HepG2 (cell line): ENCODE data around the gene TRIM8. TPM values are rescaled to one million over a fixed set of nuclear protein-coding genes. Genes with fewer than 3 reads are reported as not detected.

ENCODE experiments used
- GMEB1 ChIP-seq: sonication (generic); formaldehyde crosslinking; IDR thresholded peaks from 2 replicates; pipeline ENCODE4 v1.5.1; 2020; ENCODE audit warnings: missing genetic modification reagents, mild to moderate bottlenecking, borderline replicate concordance
- POLR2AphosphoS5 ChIP-seq: IDR thresholded peaks from 2 replicates; pipeline ENCODE4 v1.6.1; 2012; ENCODE audit warnings: low read depth, low read length
- SMAD3 ChIP-seq: sonication (generic); formaldehyde crosslinking; IDR thresholded peaks from 2 replicates; pipeline ENCODE4 v1.4.0; 2020; ENCODE audit warnings: missing genetic modification reagents
- SSRP1 ChIP-seq: IDR thresholded peaks from 2 replicates; pipeline ENCODE4 v1.6.1; 2016; ENCODE audit warnings: control low read depth
- TP53 ChIP-seq: sonication (generic); formaldehyde crosslinking; conservative IDR thresholded peaks from 2 replicates; pipeline ENCODE4 v1.4.0; 2020; ENCODE audit warnings: missing genetic modification reagents
- ZNF772 ChIP-seq: sonication (generic); formaldehyde crosslinking; IDR thresholded peaks from 2 replicates; pipeline ENCODE4 v1.5.0; 2020; ENCODE audit warnings: mild to moderate bottlenecking, missing genetic modification reagents
- ZSCAN31 ChIP-seq: sonication (generic); formaldehyde crosslinking; IDR thresholded peaks from 2 replicates; pipeline ENCODE4 v1.5.0; 2020; ENCODE audit warnings: low read depth, mild to moderate bottlenecking, missing genetic modification reagents
- polyA plus RNA-seq, 8 experiments: library from polyadenylated mRNA; depleted of rRNA in 3 of 8; stranded (reverse) in 7 of 8; unstranded in 1 of 8; fragments of >200 nt; fragmentation: Illumina TruSeq in 4 of 8; extraction: Trizol in 4 of 8; gene quantifications; 2 replicates each; pipeline versions ENCODE4 v1.2.1 to v1.2.3, GENCODE V29; 2011 to 2016; ENCODE audit warnings: low read depth in 4 of 8, missing spikeins in 1 of 8, mixed read lengths in 1 of 8; ENCODE audit not compliant: insufficient read depth in 1 of 8
- total RNA-seq, 5 experiments: library from RNA; depleted of rRNA; stranded (reverse); fragments of >200 nt; fragmentation: Illumina TruSeq; extraction: Trizol; gene quantifications; 2 replicates each; pipeline ENCODE4 v1.2.3, GENCODE V29; 2016; ENCODE audit warnings: low read depth in 1 of 5
- TF ChIP-seq, protein P1 (sequence below): sonication (generic); formaldehyde crosslinking; IDR thresholded peaks from 2 replicates; pipeline ENCODE4 v1.5.0; 2020; ENCODE audit warnings: mild to moderate bottlenecking, missing genetic modification reagents, borderline replicate concordance

Gene TRIM8
- total and polyA plus RNA-seq, 2 of the 13 experiments (the other 11 are each of a cell fraction or from before 2014, with no cell fraction given) = 38.9 to 66.5 TPM

- TF ChIP-seq, protein P1, sequence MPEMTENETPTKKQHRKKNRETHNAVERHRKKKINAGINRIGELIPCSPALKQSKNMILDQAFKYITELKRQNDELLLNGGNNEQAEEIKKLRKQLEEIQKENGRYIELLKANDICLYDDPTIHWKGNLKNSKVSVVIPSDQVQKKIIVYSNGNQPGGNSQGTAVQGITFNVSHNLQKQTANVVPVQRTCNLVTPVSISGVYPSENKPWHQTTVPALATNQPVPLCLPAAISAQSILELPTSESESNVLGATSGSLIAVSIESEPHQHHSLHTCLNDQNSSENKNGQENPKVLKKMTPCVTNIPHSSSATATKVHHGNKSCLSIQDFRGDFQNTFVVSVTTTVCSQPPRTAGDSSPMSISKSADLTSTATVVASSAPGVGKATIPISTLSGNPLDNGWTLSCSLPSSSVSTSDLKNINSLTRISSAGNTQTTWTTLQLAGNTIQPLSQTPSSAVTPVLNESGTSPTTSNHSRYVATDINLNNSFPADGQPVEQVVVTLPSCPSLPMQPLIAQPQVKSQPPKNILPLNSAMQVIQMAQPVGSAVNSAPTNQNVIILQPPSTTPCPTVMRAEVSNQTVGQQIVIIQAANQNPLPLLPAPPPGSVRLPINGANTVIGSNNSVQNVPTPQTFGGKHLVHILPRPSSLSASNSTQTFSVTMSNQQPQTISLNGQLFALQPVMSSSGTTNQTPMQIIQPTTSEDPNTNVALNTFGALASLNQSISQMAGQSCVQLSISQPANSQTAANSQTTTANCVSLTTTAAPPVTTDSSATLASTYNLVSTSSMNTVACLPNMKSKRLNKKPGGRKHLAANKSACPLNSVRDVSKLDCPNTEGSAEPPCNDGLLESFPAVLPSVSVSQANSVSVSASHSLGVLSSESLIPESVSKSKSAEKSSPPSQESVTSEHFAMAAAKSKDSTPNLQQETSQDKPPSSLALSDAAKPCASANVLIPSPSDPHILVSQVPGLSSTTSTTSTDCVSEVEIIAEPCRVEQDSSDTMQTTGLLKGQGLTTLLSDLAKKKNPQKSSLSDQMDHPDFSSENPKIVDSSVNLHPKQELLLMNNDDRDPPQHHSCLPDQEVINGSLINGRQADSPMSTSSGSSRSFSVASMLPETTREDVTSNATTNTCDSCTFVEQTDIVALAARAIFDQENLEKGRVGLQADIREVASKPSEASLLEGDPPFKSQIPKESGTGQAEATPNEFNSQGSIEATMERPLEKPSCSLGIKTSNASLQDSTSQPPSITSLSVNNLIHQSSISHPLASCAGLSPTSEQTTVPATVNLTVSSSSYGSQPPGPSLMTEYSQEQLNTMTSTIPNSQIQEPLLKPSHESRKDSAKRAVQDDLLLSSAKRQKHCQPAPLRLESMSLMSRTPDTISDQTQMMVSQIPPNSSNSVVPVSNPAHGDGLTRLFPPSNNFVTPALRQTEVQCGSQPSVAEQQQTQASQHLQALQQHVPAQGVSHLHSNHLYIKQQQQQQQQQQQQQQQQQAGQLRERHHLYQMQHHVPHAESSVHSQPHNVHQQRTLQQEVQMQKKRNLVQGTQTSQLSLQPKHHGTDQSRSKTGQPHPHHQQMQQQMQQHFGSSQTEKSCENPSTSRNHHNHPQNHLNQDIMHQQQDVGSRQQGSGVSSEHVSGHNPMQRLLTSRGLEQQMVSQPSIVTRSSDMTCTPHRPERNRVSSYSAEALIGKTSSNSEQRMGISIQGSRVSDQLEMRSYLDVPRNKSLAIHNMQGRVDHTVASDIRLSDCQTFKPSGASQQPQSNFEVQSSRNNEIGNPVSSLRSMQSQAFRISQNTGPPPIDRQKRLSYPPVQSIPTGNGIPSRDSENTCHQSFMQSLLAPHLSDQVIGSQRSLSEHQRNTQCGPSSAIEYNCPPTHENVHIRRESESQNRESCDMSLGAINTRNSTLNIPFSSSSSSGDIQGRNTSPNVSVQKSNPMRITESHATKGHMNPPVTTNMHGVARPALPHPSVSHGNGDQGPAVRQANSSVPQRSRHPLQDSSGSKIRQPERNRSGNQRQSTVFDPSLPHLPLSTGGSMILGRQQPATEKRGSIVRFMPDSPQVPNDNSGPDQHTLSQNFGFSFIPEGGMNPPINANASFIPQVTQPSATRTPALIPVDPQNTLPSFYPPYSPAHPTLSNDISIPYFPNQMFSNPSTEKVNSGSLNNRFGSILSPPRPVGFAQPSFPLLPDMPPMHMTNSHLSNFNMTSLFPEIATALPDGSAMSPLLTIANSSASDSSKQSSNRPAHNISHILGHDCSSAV (CRISPR knock-in tag) = no peak
- TF ChIP-seq ZNF772 (CRISPR knock-in tag) (no peak), SMAD3 (no peak), POLR2AphosphoS5 (no peak), TP53 (no peak), ZSCAN31 (CRISPR knock-in tag) (no peak), SSRP1 (no peak), GMEB1 (CRISPR knock-in tag) (no peak)
Observed at GRCh38 chr10:102605712-102606111, 38.6 kb upstream of the TRIM8 start (continued).
